Measurements from ENCODE around the gene PIK3R4.

PIK3R4 gene

DNA sequence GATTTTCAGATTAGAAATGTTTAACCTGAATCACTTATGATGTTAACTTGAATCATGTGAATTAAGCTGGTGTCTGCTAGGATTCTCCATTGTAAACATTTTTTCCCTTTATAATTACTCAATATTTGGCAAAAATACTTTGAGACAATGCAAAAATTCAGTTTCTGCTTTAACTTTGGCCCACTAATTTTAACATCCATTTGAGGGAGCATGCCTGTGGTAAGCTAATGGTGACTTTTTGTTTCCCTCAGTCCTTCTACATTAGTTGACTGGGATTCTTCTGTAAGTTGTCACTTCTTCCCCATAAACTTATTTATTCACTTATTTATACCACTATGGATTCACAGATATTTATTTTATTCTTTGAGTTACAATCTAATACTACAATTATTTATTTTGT lies 59.3 kb downstream of the PIK3R4 start:
- no peak for DNase-seq

GRCh38 chr3:130686833-130687232 lies 59.8 kb downstream of the PIK3R4 start:
- no peak for DNase-seq

- DNase-seq, result no peak
These were observed 64.5 kb downstream of the PIK3R4 start for GRCh38 chr3:130682131-130682530.

DNA sequence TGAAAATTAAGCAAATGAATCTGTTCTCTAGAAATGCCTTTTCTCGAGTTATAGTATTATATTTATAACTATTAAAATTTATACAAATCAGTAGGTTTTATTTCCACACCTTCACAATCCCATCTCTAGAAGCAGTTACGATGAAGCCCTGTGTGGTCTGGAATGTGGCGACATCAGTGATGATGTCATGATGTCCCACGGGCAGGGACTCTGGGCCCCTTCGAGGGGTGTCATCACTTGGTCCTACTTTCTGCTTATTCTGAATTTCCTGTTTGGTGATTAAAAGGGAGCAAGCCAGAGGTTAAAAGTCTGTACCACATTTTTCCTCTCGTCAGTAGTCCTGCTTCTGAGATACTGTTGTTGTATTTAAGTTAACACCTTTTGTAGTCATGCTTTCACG lies 67.4 kb downstream of the PIK3R4 start:
- DNase-seq, result no peak

GRCh38 chr3:130677343-130677742 lies 69.3 kb downstream of the PIK3R4 start:
- no peak for DNase-seq

DNA sequence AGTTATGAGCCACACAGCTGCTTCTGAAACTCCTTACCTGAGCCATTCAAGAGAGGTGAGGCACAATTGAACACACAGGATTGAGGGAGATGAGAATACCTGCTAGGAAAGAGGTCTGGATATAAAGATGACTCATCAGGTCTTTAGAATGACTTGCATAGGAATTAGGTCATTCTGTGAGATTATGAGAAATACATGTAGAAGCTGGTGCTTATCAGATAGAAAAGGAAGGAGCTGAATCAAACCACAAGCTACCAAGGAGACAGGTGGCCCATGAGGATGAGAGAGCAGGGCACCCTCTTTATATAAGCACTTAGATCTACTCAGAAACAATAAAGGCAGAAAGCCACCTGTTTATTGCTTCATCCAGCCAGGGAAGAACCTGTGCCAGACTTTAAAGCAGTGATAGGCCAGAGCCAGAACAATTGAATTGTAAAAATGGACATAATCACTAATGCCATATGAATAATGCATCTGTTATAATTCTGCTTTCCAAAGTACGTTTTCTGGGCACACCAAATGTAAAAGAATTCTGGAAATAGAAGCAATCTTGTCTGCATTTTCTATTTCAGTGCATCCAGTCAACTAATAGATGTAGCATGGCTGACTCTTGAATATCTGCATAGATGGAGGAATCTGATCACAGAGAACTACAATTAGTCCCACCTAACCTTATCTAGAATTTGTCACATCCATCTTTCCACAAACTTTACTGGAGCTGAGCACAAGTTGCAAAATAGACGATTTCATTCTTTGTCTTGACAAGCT lies 74.9 kb downstream of the PIK3R4 start:
- DNase-seq, result no peak

- no peak for DNase-seq
These were observed 76.9 kb downstream of the PIK3R4 start for GRCh38 chr3:130669740-130670139.

GRCh38 chr3:130663092-130663491 lies 83.5 kb downstream of the PIK3R4 start:
- no peak for DNase-seq

DNA sequence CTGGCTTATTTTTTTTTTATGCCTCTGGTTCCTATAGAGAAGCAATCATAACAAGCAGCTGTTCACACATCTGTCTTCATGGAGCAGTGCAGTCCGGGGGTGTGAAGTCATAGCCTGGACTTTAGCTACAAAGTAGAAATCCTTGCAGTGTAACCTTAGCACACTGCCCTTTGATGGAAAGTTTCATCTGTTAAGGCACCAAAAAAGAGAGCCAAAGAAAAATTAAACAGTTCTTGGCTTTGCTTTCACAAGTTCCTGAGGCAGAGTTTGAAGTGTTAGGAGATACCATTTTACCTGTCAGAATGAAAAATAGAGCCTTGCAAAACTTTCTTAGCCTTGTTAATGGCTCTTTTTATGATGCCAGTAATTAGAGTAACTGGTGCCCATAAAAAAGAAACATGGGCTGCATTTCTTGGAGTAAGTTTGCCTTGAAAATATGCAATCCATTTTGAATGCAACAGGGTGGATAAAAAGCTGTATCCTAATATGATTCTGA lies 84.1 kb downstream of the PIK3R4 start:
- no peak for DNase-seq

DNA sequence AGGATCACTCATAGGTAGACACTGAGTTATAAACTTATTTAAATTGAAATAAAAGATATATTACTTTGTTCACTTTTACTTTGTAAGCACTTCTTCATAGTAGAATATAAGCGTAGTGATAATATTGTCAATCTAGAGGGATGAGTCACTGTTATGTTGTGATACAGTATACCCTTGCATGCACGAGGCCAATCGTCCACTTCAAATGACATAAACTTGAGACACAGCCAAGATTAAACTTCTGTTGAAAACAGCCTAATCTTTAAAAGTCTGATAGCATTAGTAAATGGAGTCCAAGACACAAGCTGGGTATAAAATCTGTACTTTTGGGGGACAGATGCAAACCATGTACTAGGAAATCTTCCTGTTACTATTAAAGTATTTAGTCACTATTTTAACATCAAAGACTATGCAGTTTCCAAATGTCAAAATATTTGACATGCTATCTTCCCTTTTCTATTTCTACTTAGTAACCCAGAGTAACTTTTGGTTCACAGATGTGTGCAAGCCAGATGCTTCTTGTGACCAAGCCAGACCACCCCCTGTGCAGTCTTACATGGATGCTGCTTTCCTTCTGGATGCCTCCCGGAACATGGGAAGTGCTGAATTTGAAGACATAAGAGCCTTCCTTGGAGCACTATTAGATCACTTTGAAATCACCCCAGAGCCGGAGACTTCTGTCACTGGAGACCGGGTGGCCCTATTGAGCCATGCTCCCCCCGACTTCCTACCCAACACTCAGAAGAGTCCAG lies 85.3 kb downstream of the PIK3R4 start:
- DNase-seq, result no peak

DNA sequence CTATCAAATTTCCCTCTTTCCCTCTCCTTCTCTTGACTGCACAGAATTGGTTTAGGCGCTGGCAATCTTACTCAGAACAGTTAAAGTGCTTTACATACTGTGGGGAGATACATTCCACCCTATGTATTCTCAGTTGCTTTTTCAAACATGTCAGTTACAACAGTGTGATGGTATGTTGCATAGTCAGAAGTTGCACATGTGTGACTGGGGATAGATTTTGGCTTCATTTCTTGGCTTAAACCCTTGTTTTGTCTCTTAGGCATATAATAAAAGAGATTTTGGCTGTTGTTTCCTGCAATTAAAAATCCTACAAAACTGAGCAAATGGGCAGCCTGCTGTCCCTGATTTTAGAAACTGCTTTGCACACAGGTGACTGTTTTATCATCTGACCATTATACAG lies 86.7 kb downstream of the PIK3R4 start:
- DNase-seq, result no peak

DNA sequence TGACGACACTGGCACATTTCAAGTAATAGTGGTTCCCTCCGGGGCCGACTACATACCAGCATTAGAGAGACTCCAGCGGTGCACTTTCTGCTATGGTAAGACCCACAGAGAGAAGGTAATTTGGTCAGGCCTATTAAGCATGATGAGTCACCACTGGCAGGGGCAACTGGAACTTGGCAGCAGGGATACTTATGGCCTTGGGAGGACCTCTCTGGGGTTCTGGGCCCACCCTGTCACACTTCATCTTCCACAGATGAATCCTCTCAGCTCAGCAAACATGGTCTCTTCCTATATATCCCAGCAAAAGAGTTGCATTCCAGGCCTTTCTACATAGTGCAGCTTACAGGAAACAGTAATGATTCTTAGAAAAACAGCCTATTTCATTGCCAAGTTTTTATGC lies 88.0 kb downstream of the PIK3R4 start:
- DNase-seq, result no peak

DNA sequence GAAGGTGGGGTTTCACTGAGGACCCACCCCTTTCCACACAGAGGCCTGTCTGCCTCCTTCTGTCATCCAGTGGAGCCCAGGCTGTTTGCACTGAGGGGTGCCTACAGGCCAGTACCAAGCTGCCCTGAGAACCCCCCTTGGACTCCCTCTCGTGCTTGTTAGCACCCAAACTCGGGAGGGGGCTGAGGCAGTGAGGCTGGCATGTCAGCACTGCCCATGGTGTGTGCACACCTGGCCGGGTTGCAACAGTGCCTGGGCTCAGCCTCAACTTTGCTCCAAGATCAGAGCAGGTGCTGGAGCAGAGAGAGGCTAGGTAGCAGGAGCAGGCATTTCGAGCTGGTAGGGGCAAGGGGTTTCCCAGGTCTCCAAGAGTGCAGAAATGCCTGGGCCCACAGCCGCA lies 90.0 kb downstream of the PIK3R4 start:
- DNase-seq, result no peak

DNA sequence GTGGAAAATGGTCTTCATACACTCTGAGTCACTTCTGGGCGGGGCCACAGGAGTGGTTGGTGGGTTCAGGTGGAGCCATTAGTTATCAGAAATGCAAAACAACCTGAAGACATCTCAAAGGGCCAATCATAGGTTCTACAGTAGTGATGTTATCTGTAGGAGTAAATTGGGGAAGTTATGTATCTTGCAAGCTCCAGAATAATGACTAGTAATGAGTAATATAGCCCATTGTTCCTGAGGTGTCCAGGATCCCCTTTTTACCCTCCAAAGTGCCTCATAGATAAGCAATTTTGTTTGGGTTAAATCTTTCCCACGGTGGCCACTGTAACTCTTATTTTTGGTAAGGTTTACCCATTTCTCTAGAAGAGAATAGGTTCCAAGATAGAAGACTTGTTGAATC lies 91.7 kb downstream of the PIK3R4 start:
- DNase-seq, result no peak

GRCh38 chr3:130654091-130654490 lies 92.5 kb downstream of the PIK3R4 start:
- DNase-seq, result no peak

DNA sequence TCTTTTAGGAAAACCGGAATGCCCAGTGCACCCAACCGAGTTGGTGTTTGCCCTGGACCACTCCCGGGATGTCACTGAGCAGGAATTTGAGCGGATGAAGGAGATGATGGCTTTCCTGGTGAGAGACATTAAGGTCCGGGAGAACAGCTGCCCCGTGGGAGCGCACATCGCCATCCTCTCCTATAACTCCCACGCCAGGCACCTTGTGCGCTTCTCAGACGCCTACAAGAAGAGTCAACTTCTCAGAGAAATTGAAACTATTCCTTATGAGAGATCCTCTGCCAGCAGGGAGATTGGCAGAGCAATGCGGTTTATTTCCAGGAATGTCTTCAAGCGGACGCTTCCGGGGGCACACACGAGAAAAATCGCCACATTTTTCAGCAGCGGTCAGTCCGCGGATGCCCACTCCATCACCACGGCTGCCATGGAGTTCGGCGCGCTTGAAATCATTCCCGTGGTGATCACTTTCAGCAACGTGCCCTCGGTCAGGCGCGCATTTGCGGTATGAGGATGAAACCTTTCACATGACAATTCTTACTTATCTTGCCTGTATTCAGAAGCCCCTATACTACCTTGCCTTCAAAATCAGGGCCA lies 97.5 kb downstream of the PIK3R4 start:
- no peak for DNase-seq

- no peak for DNase-seq
These were observed 98.3 kb downstream of the PIK3R4 start for GRCh38 chr3:130648293-130648692.

- no peak for DNase-seq
These were observed 101.4 kb downstream of the PIK3R4 start for GRCh38 chr3:130645261-130645660.

DNA sequence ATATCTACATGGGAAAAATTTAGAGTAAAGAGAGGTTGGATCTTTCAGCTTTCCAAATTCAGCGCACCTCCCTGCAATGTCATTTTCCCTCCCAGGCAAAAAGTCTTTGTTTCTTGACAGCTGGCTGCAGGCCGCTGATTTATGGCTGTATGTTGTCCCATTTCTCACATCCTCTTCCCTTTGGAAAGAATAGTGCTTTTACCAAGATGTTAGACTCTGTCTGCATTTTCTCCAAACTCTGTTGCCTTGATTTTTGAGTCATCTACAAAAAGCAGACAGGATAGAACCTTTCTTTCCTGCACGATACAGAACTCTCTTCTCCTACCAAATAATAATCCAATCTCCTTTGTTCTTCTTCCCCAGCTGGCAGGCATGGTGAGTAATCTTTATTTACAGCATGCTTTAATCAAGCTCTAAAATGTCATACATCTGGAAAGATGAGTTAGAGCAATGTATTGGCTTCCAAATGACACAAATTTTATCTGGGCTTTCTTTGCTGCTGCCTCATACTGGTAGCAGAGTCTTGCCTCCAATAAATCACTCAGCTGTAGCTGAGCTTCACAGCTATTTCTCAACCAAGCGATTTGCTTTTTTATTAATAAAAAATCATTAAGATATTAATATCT lies 101.9 kb downstream of the PIK3R4 start:
- DNase-seq, result no peak

GRCh38 chr3:130640027-130640426 lies 106.6 kb downstream of the PIK3R4 start:
- DNase-seq, result no peak

DNA sequence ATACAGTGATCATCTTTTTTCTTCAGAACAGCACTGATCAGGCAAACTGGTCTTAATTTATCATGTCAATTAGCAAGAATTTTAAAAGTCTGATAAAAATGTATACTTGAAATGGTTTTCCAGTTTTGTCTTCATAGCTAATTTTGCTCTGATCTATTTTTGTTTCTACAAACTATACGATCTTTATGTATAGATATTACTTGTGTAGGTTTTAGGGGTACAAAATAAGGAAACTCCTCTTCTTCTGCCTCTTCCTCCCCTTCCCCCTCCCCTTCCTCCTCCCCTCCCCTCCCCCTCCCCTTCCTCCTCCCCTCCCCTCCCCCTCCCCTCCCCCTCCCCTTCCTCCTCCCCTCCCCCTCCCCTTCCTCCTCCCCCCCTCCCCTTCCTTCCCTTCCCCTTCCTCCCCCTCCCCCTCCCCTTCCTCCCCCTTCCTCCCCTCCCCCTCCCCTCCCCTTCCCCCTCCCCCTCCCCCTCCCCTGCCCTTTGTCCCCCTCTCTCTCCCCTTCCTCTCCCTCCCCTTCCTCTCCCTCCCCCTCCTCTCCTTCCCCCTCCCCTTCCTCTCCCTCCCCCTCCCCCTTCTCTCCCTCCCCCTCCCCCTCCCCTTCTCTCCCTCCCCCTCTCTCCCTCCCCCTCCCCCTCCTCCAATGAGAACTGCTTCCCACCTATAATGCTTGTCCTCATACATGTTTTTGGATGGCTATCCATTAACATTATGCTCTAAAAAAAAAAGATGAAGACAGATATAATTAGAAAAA lies 110.0 kb downstream of the PIK3R4 start:
- no peak for DNase-seq

DNA sequence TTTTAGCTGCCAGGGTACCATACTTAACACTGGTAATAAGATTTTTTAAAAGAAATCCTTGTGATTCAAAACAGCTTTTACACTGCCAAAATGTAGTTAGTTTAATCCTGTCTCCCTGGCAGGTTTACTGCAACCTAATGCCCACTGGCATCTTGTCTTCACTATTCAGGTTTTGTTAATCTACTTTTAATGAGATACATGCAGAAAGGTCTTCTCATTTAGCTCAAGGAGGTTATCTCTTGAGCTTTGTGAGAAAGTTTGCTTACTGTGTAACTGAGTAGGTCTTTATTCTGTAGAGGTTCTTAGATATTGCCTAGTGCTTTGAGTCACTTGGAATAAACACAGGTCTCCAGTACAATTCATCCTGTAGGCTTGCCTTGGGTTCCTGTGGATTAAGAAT lies 110.7 kb downstream of the PIK3R4 start:
- no peak for DNase-seq

- DNase-seq, result no peak
These were observed 111.3 kb downstream of the PIK3R4 start for GRCh38 chr3:130635285-130635684.

All from activated gamma-delta T cell treated with Interleukin-2 at 50 U/mL for 16 hours (primary cell).